EL (cell line): ENCODE results near the gene TAF1A.

Experiments
- DNase-seq: peaks from one replicate; pipeline ENCODE4 v3.0.0-alpha.2; 2016

Gene TAF1A

GRCh38 chr1:222594789-222595188, 5.1 kb upstream of the TAF1A start:
- no peak for DNase-seq

- DNase-seq: peak; percentile 38
Observed at GRCh38 chr1:222592171-222592570, 2.4 kb upstream of the TAF1A start.

GRCh38 chr1:222588135-222588534, 1.6 kb downstream of the TAF1A start:
- no peak for DNase-seq

- no peak for DNase-seq
Observed at GRCh38 chr1:222586842-222587241, 2.9 kb downstream of the TAF1A start.

- DNase-seq: no peak
Observed at GRCh38 chr1:222583079-222583478, 6.7 kb downstream of the TAF1A start.

GRCh38 chr1:222582099-222582774, 7.5 kb downstream of the TAF1A start:
- DNase-seq: peak; percentile 71

- no peak for DNase-seq
Observed at GRCh38 chr1:222579316-222579715, 10.4 kb downstream of the TAF1A start.

- DNase-seq: no peak
Observed at GRCh38 chr1:222570837-222571236, 18.9 kb downstream of the TAF1A start.

GRCh38 chr1:222561656-222562055, 28.1 kb downstream of the TAF1A start:
- no peak for DNase-seq

GRCh38 chr1:222557574-222557973, 32.2 kb downstream of the TAF1A start:
- DNase-seq: no peak

GRCh38 chr1:222557148-222557547, 32.6 kb downstream of the TAF1A start:
- peak; percentile 25 for DNase-seq

GRCh38 chr1:222555992-222556615, 33.6 kb downstream of the TAF1A start:
- DNase-seq: peak; percentile 35

GRCh38 chr1:222554177-222554576, 35.6 kb downstream of the TAF1A start:
- no peak for DNase-seq

GRCh38 chr1:222552882-222553281, 36.9 kb downstream of the TAF1A start:
- no peak for DNase-seq

- no peak for DNase-seq
Observed at GRCh38 chr1:222547944-222548671, 41.6 kb downstream of the TAF1A start, which contains the start of gene HHIPL2. HHIPL2 (minus strand) TSS chr1:222548104; CDS start chr1:222548044, 60 bp downstream.

- no peak for DNase-seq
Observed at GRCh38 chr1:222547260-222547614, 42.5 kb downstream of the TAF1A start.

- DNase-seq: peak; percentile 90
Observed at GRCh38 chr1:222546548-222547259, 43.0 kb downstream of the TAF1A start.

GRCh38 chr1:222546091-222546490, 43.6 kb downstream of the TAF1A start:
- DNase-seq: no peak

- no peak for DNase-seq
Observed at GRCh38 chr1:222543817-222544216, 45.9 kb downstream of the TAF1A start.

GRCh38 chr1:222540598-222540995, 49.1 kb downstream of the TAF1A start:
- DNase-seq: no peak

GRCh38 chr1:222539951-222540597, 49.7 kb downstream of the TAF1A start:
- no peak for DNase-seq

GRCh38 chr1:222535455-222535854, 54.3 kb downstream of the TAF1A start:
- DNase-seq: no peak

GRCh38 chr1:222530852-222531251, 58.9 kb downstream of the TAF1A start:
- DNase-seq: no peak
